Breast epithelium (tissue), 4 donors: Measurements from ENCODE around the gene PDCD2L. TPM values are rescaled to one million over a fixed set of nuclear protein-coding genes. Genes with fewer than 3 reads are reported as not detected.

Experiments
- DNase-seq, 2 donors: peaks; one replicate each; pipeline ENCODE4 v3.0.0-alpha.2; 2019; ENCODE audit warnings: low spot score in 2 of 2
- H3K27ac ChIP-seq, 2 donors: fragments of 200-600 bp; sonication (generic) in 1 of 2; one replicate each; pipeline ENCODE4 v1.5.1; 2016 to 2019; ENCODE audit warnings: mild to moderate bottlenecking in 1 of 2
- H3K27me3 ChIP-seq, 2 donors: fragments of 200-600 bp; sonication (generic) in 1 of 2; one replicate each; pipeline versions ENCODE4 v1.5.1 to v1.6.0; 2017 to 2019; ENCODE audit warnings: control low read depth in 1 of 2, mild to moderate bottlenecking in 1 of 2
- H3K36me3 ChIP-seq: fragments of 200-600 bp; one replicate; pipeline ENCODE4 v1.5.1; 2019
- H3K4me1 ChIP-seq, 2 donors: fragments of 200-600 bp; sonication (generic); one replicate each; pipeline ENCODE4 v1.5.1; 2016 to 2019; ENCODE audit warnings: control low read depth in 1 of 2
- H3K4me3 ChIP-seq, 3 donors: fragments of 200-600 bp; sonication (generic); 1 replicate in 2 of 3; 2 replicates in 1 of 3; pipeline ENCODE4 v1.5.1; 2016 to 2019; ENCODE audit warnings: mild to moderate bottlenecking in 3 of 3, moderate library complexity in 2 of 3
- H3K9me3 ChIP-seq, 2 donors: fragments of 200-600 bp; sonication (generic) in 1 of 2; one replicate each; pipeline ENCODE4 v1.5.1; 2016 to 2019; ENCODE audit warnings: control low read depth in 1 of 2
- CTCF ChIP-seq, 3 donors: fragments of 450-650 bp; IDR thresholded peaks; one replicate each; pipeline ENCODE4 v1.5.1; 2016 to 2017; ENCODE audit warnings: antibody characterized with exemption in 3 of 3, mild to moderate bottlenecking in 3 of 3, moderate library complexity in 3 of 3
- POLR2A ChIP-seq: fragments of 450-650 bp; IDR thresholded peaks from one replicate; pipeline ENCODE4 v1.6.1; 2016; ENCODE audit warnings: antibody characterized with exemption, mild to moderate bottlenecking, moderate library complexity
- POLR2AphosphoS5 ChIP-seq, 3 donors: sonication (generic); formaldehyde crosslinking; IDR thresholded peaks; one replicate each; pipeline ENCODE4 v1.6.1; 2017; ENCODE audit warnings: antibody characterized with exemption in 3 of 3
- intact Hi-C: fragments of 100-400 bp; cut with DNase I; formaldehyde crosslinking; loops from one replicate; pipeline ENCODE4 v1.15.1; 2023; ENCODE audit warnings: low total_unique reads
- total RNA-seq, 3 donors: library from RNA; depleted of rRNA; stranded (reverse); fragments of >200 nt; gene quantifications; one replicate each; pipeline ENCODE4 v1.1.0, GENCODE V29; 2016

Gene PDCD2L
- total RNA-seq, 3 donors from 2014 or later = 7.8 to 15.7 (median 10.9) TPM

GRCh38 chr19:34430738-34431625 is 26.8 kb downstream of the PDCD2L start:
- TF ChIP-seq CTCF (IDR thresholded peaks at IDR 0.05) = peak in 2 of 3 donors; percentile 17 to 34
- no peak for TF ChIP-seq POLR2AphosphoS5 (IDR thresholded peaks at IDR 0.05)
- Histone ChIP-seq H3K36me3 (no peaks in the 10 kb centered on the region), H3K4me1 (no peaks in the 10 kb centered on the region), H3K9me3 (no peaks in the 10 kb centered on the region), H3K27ac (peak overlapping the region in 1 of 2 donors; percentile 19), H3K4me3 (peak overlapping the region in 1 of 3 donors; percentile 98), H3K27me3 (no peaks in the 10 kb centered on the region)
- intact Hi-C loops = no loop called here
- DNase-seq = no peak

- no peak for DNase-seq
- Histone ChIP-seq H3K4me1 (no peaks in the 10 kb centered on the region), H3K4me3 (no peak overlapping the region), H3K36me3 (no peaks in the 10 kb centered on the region), H3K27ac (peak overlapping the region in 1 of 2 donors; percentile 22), H3K9me3 (no peaks in the 10 kb centered on the region), H3K27me3 (no peaks in the 10 kb centered on the region)
- no peak for TF ChIP-seq POLR2AphosphoS5 (IDR thresholded peaks at IDR 0.05)
- no peak for TF ChIP-seq POLR2A
- TF ChIP-seq CTCF (IDR thresholded peaks at IDR 0.05) = no peak
- intact Hi-C loops = no loop called here
Observed at GRCh38 chr19:34431681-34432402, 27.6 kb downstream of the PDCD2L start.

- Histone ChIP-seq H3K4me1 (no peaks in the 10 kb centered on the region), H3K4me3 (no peak overlapping the region), H3K36me3 (no peaks in the 10 kb centered on the region), H3K9me3 (no peaks in the 10 kb centered on the region), H3K27ac (peak overlapping the region in 1 of 2 donors; percentile 22), H3K27me3 (no peaks in the 10 kb centered on the region)
- TF ChIP-seq CTCF (IDR thresholded peaks at IDR 0.05) (no peak), POLR2AphosphoS5 (IDR thresholded peaks at IDR 0.05) (peak; percentile 21 to 75 (median 33))
- no peak for DNase-seq
- intact Hi-C loops = no loop called here
Observed at GRCh38 chr19:34432797-34433196, 28.6 kb downstream of the PDCD2L start.

- H3K27me3 ChIP-seq = no peaks in the 10 kb centered on the region
- H3K27ac ChIP-seq = no peak overlapping the region
- intact Hi-C loops = no loop called here
- H3K9me3 ChIP-seq = no peaks in the 10 kb centered on the region
- no peak overlapping the region for H3K4me3 ChIP-seq
- DNase-seq = no peak
- no peaks in the 10 kb centered on the region for H3K36me3 ChIP-seq
- no peaks in the 10 kb centered on the region for H3K4me1 ChIP-seq
- no peak for TF ChIP-seq POLR2AphosphoS5 (IDR thresholded peaks at IDR 0.05)
- TF ChIP-seq POLR2A = no peak
- TF ChIP-seq CTCF (IDR thresholded peaks at IDR 0.05) = no peak
Observed at GRCh38 chr19:34436716-34437115, 32.5 kb downstream of the PDCD2L start.

- Histone ChIP-seq H3K27me3 (no peaks in the 10 kb centered on the region), H3K36me3 (peaks cover 6% of the 10 kb centered on the region), H3K4me1 (no peaks in the 10 kb centered on the region), H3K4me3 (no peak overlapping the region), H3K27ac (no peak overlapping the region), H3K9me3 (no peaks in the 10 kb centered on the region)
- intact Hi-C loops = no loop called here
- no peak for DNase-seq
- TF ChIP-seq POLR2A = no peak
- no peak for TF ChIP-seq CTCF (IDR thresholded peaks at IDR 0.05)
- no peak for TF ChIP-seq POLR2AphosphoS5 (IDR thresholded peaks at IDR 0.05)
Observed at GRCh38 chr19:34448191-34448590, 44.0 kb downstream of the PDCD2L start.
